ENCODE data around the gene SECISBP2. TPM values are rescaled to one million over a fixed set of nuclear protein-coding genes. Genes with fewer than 3 reads are reported as not detected.

Gene SECISBP2
- total and polyA plus RNA-seq, 2 of the 13 experiments (the other 11 are each of a cell fraction or from before 2014, with no cell fraction given) = 32.4 to 38.0 TPM

DNA sequence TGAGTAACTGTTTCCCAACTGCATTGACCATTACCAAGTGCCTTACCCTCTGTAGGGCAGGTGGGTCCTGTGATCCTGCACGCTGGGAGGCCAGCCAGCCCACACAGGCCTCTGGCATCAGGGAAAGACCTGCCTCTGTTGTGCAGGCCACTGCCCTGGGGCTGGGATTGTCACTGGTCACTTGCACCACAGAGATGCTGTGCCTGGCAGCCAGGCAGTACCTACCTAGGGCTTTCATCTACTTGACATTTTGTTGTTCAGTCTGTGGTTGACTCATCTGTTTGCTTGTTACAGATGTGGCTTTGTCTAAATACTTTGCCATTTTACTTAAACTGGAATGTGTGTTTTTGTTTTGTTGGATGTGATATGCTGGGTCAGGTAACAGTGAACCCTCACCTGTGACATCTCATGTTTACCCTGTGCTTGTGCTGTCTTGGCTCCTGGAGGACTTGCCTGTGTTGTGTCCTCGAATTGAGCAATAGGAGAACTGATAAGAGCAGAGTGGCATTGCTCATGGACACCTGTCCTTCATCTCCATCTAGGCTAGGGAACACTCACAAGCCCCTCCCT is 32.8 kb downstream of the SECISBP2 start:
- H3K4me1 ChIP-seq (ENCODE audit: insufficient read depth, low read length) = peaks cover 48% of the 10 kb centered on the region
- intact Hi-C loops (cut with micrococcal nuclease; ENCODE audit: unreplicated experiment) (no loop called here), in situ Hi-C loops (cut with HindIII; ENCODE audit: extremely low pct_ligation_motif_present, low pct_unique_long_range_greater_than_20kb) (no loop called here)
- FAIRE-seq (peak; percentile 94), ATAC-seq (peak; percentile 87), DNase-seq (ENCODE audit: low spot score) (peak; percentile 83)
- H3K9ac ChIP-seq (ENCODE audit: insufficient read depth, low read depth, low read length) = no peak overlapping the region
- H2AFZ ChIP-seq (ENCODE audit: low read length) = no peak overlapping the region
- H3K4me3 ChIP-seq (replicated peaks in 1 of 3; ENCODE audit: insufficient read depth in 1 of 3, low read depth in 2 of 3, low read length in 3 of 3) = no peak overlapping the region
- H3K36me3 ChIP-seq (replicated peaks in 1 of 2; ENCODE audit: control insufficient read depth in 1 of 2, insufficient read depth in 2 of 2, low read length in 2 of 2) = peaks cover 22 to 66% of the 10 kb centered on the region in 2 experiments
- no peaks in the 10 kb centered on the region for H3K27me3 ChIP-seq (ENCODE audit: control insufficient read depth in 1 of 2, insufficient read depth in 2 of 2, low read length in 2 of 2)
- ChIA-PET CTCF (ENCODE audit: low intra/inter-chr PET ratio, low total read pairs) (no interaction called here), POLR2A (no interaction called here)
- no peaks in the 10 kb centered on the region for H3K9me3 ChIP-seq (ENCODE audit: low read length)
- no peak overlapping the region for H3K4me2 ChIP-seq (ENCODE audit: low read depth, low read length)
- WGBS (ENCODE audit: low lambda C conversion rate) = 31% methylated on average over 2 of the region's 2 CpGs
- H3K27ac ChIP-seq (ENCODE audit: extremely low read length, insufficient read depth, low read length) = peak overlapping the region; percentile 37
- no peaks in the 10 kb centered on the region for H3K79me2 ChIP-seq (ENCODE audit: insufficient read depth, low read length)
- no peaks in the 10 kb centered on the region for H4K20me1 ChIP-seq (ENCODE audit: insufficient read depth, low read length)
- no TSS peak for BruUV-seq (replicated peaks)
- TF ChIP-seq SMAD9 (CRISPR knock-in tag; IDR thresholded peaks at IDR 0.05) = no peak
- TF ChIP-seq ZSCAN20 (CRISPR knock-in tag; IDR thresholded peaks at IDR 0.05; ENCODE audit: borderline replicate concordance) = no peak
- TF ChIP-seq HHEX (CRISPR knock-in tag; IDR thresholded peaks at IDR 0.05) = peak; percentile 59; the same call in 1 of the 2 replicates
- TF ChIP-seq, protein P1, sequence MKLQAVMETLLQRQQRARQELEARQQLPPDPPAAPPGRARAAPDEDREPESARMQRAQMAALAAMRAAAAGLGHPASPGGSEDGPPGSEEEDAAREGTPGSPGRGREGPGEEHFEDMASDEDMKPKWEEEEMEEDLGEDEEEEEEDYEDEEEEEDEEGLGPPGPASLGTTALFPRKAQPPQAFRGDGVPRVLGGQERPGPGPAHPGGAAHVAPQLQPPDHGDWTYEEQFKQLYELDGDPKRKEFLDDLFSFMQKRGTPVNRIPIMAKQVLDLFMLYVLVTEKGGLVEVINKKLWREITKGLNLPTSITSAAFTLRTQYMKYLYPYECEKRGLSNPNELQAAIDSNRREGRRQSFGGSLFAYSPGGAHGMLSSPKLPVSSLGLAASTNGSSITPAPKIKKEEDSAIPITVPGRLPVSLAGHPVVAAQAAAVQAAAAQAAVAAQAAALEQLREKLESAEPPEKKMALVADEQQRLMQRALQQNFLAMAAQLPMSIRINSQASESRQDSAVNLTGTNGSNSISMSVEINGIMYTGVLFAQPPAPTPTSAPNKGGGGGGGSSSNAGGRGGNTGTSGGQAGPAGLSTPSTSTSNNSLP (IDR thresholded peaks at IDR 0.05; ENCODE audit: low read depth, low read length) = peak; percentile 63; the same call in 1 of the 2 replicates
- TF ChIP-seq DPF2 (CRISPR knock-in tag; IDR thresholded peaks at IDR 0.05; ENCODE audit: borderline replicate concordance, low read depth) = peak; percentile 61; the same call in 1 of the 2 replicates
- no peak for TF ChIP-seq ZNF567 (CRISPR knock-in tag; IDR thresholded peaks at IDR 0.05; ENCODE audit: borderline replicate concordance)
- TF ChIP-seq ZNF383 (CRISPR knock-in tag; IDR thresholded peaks at IDR 0.05; ENCODE audit: borderline replicate concordance) = no peak
- no peak for TF ChIP-seq ZNF589 (CRISPR knock-in tag; conservative IDR thresholded peaks at IDR 0.05)
- TF ChIP-seq, protein P2, sequence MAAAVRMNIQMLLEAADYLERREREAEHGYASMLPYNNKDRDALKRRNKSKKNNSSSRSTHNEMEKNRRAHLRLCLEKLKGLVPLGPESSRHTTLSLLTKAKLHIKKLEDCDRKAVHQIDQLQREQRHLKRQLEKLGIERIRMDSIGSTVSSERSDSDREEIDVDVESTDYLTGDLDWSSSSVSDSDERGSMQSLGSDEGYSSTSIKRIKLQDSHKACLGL (CRISPR knock-in tag; IDR thresholded peaks at IDR 0.05) = no peak
- no peak for TF ChIP-seq PAWR (CRISPR knock-in tag; IDR thresholded peaks at IDR 0.05; ENCODE audit: borderline replicate concordance)
- no peak for TF ChIP-seq HNRNPL (IDR thresholded peaks at IDR 0.05; ENCODE audit: low read depth, low read length)
- peak; percentile 48; the same call in 1 of the 2 replicates for TF ChIP-seq BHLHE40 (IDR thresholded peaks at IDR 0.05; ENCODE audit: low read length)
- TF ChIP-seq, protein P3, sequence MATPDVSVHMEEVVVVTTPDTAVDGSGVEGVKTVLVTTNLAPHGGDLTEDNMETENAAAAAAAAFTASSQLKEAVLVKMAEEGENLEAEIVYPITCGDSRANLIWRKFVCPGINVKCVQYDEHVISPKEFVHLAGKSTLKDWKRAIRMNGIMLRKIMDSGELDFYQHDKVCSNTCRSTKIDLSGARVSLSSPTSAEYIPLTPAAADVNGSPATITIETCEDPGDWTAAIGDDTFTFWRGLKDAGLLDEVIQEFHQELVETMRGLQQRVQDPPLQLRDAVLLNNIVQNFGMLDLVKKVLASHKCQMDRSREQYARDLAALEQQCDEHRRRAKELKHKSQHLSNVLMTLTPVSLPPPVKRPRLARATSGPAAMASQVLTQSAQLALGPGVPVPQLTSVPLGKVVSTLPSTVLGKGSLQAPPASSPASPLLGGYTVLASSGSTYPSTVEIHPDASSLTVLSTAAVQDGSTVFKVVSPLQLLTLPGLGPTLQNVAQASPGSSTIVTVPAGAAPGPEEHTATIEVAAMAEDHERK (CRISPR knock-in tag; IDR thresholded peaks at IDR 0.05; ENCODE audit: low read depth) = 0 out of 2 replicates have a peak, but pooled peaks have one; percentile 34
- peak; percentile 45 for TF ChIP-seq ZMYM3 (CRISPR knock-in tag; IDR thresholded peaks at IDR 0.05)
- TF ChIP-seq, protein P4, sequence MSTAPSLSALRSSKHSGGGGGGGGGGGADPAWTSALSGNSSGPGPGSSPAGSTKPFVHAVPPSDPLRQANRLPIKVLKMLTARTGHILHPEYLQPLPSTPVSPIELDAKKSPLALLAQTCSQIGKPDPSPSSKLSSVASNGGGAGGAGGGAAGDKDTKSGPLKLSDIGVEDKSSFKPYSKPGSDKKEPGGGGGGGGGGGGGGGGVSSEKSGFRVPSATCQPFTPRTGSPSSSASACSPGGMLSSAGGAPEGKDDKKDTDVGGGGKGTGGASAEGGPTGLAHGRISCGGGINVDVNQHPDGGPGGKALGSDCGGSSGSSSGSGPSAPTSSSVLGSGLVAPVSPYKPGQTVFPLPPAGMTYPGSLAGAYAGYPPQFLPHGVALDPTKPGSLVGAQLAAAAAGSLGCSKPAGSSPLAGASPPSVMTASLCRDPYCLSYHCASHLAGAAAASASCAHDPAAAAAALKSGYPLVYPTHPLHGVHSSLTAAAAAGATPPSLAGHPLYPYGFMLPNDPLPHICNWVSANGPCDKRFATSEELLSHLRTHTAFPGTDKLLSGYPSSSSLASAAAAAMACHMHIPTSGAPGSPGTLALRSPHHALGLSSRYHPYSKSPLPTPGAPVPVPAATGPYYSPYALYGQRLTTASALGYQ (CRISPR knock-in tag; IDR thresholded peaks at IDR 0.05) = peak; percentile 65
- TF ChIP-seq, protein P5, sequence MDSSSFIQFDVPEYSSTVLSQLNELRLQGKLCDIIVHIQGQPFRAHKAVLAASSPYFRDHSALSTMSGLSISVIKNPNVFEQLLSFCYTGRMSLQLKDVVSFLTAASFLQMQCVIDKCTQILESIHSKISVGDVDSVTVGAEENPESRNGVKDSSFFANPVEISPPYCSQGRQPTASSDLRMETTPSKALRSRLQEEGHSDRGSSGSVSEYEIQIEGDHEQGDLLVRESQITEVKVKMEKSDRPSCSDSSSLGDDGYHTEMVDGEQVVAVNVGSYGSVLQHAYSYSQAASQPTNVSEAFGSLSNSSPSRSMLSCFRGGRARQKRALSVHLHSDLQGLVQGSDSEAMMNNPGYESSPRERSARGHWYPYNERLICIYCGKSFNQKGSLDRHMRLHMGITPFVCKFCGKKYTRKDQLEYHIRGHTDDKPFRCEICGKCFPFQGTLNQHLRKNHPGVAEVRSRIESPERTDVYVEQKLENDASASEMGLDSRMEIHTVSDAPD (CRISPR knock-in tag; IDR thresholded peaks at IDR 0.05) = peak; percentile 80
- TF ChIP-seq ZNF382 (CRISPR knock-in tag; IDR thresholded peaks at IDR 0.05; ENCODE audit: borderline replicate concordance) = no peak
- TF ChIP-seq FOXA1 (IDR thresholded peaks at IDR 0.05) = peak; percentile 81
- TF ChIP-seq FOXA1 (CRISPR knock-in tag; IDR thresholded peaks at IDR 0.05) = peak; percentile 93
